CD4-positive, alpha-beta T cell treated with Interleukin-6 at 100 ng/mL for 8 hours (primary cell): ENCODE data around the gene STRN.
"Not testable (repeated sequence)": the region's sequence is repeated elsewhere in the genome, so short reads cannot be mapped to it uniquely, and the experiment has no call there.

Source experiments
- DNase-seq: peaks from one replicate; pipeline ENCODE4 v3.0.0-alpha.2; 2020; ENCODE audit warnings: mixed read lengths, low spot score

Gene STRN

GRCh38 chr2:36963106-36963505, 3.2 kb downstream of the STRN start:
- DNase-seq, result no peak

DNA sequence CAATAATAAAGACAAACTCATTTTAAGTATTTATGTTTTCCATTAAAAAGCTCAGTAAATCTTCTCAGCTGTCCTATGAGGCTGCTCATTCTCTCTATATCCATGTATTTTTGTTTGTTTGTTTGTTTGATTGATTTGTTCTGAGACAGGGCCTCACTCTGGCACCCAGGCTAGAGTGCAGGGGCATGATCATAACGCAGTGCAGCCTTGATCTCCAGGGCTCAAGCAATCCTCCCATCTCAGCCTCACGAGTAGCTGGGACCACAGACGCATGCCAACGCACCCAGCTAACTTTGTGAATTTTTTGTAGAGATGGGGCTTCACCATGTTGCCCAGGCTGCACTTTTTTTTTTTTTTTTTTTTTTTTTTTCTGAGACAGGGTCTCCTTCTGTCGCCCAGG, 5.6 kb downstream of the STRN start:
- no peak for DNase-seq

GRCh38 chr2:36960005-36960675, 6.2 kb downstream of the STRN start:
- no peak for DNase-seq

DNA sequence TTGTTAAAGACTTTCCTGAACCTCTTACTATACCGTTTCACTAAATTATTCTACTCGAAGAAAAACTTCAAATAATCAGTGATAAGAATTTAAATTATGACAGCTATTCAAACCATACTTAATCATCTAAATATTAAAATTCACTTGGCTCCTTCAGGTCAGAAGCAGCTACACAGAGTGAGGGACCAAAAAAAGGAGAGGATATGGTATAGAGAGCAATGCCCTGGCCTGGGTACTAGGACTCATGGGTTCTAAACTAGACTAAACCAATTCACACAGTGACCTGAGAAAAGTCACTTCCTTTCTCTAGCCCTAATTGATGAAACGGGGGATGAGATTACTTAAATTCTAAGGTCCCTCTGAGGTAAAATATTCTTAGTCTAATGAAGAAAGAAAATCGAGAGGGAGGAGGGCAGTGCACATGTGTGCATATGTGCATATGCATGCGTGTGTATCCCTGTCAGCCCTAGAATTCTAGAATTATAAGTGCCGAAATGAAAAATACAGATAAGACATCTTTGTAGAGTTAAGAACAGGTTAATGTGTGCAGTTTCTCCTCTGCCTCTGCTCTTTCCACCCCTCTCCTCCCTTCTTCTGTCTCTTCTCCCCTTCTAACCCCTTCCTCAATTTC, 11.2 kb downstream of the STRN start:
- DNase-seq, result no peak

DNA sequence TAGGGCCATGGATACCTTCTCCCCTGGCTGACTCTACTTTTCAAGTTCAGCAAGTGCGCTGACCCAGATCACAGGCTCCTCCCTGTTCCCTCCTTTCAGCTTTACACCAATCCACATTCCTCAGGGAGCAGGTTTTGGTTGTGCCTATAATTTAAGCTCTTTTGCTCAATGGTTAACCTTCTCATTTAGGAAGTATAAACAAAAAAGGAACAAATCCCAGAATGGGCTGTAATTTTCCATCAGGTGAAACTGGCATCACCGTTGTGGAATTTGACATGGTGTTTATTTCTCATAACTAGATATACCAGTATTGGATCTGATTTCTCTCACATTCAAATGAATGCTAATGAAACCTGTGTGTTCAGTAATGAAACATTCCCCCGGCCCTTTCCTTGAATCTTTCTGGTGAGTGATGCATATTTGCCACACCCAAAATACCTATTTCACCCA, 13.6 kb downstream of the STRN start:
- DNase-seq, result no peak

DNA sequence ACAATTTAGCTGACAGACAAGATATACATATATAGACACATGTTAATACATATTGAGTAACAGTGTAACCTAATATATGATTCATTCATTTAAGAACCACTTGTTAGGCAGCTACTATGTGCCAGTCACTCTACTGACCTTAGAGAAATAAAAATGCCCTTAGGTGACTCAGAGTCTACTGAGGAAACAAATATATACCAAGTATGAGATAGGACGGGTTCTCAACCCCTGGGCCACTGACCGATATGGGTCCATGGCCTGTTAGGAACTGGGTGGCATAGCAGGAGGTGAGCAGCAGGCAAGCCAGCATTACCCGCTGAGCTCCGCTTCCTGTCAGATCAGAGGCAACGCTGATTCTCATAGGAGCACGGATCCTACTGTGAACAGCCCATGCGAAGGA, 14.8 kb downstream of the STRN start:
- no peak for DNase-seq

DNA sequence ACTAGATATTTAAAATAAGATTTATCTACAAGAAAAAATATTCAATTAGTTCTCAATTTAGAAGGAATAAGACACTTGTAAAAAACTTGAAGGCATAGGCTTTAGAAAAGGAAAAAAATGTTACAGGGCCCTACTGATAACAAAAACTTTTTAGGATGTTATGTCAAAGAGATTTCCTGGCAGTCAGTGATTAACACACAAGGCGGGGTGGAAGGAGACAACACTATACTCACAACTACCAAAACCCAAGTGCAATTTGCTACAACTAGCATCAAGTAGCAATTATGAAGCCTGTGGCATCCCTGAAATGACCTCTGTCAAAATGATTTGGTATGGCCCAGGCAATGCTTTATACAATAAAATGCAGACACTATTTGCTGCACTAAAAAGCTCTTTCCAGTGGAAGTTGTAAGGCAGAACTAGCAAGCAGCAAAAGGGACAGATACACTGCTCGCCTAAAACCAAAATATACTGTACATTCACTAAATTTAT, 15.3 kb downstream of the STRN start:
- no peak for DNase-seq

DNA sequence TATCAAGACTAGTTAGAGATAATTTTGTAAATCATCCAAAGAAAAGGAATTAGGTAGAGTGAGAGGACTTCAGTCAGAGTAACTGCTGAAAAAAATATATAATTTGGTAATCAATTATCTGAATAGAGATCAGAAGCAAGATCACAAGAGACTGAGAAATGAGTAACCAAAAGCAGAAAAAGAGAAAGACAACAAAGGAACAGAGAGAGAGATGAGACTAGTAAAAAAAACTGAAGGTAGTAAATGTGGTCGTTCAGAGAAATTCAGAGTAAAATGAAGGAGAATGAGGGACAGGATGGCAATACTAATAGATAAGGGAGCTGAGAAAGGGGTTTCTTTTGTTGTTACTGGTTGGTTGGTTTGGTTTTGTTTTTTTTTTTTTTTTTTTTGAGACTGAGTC, 16.5 kb downstream of the STRN start:
- no peak for DNase-seq

DNA sequence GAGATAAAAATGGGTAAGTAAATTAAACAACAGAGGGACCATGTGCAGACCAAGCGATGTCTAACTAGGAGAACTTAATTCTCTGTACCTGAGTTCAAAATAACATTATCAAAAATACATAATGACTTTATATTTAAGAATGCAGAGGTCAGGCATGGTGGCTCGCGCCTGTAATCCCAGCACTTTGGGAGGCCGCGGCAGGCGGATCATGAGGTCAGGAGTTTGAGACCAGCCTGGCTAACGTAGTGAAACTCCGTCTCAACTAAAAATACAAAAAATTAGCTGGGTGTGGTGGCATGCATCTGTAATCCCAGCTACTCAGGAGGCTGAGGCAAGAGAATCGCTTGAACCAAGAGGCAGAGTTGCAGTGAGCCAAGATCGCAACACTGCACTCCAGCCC, 21.1 kb downstream of the STRN start:
- not testable (repeated sequence) for DNase-seq

DNA sequence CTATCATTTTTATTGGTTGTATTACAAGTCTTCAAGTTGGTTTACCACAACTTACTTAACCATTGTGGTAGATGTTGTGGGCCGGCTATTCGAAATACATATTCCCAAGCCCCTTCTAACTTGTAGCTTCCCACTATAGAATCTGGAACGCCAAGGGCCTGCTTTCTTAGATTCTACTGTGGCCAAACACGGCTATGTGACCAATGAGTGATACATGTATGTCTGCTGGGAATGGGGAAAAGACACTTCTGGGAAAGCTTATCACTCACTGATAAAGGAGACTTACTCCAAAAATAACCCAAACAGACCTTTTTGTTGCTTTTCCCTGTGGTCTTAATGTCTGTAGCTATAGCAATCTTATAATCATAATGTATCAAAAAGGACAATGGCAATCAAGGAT, 24.5 kb downstream of the STRN start:
- no peak for DNase-seq

DNA sequence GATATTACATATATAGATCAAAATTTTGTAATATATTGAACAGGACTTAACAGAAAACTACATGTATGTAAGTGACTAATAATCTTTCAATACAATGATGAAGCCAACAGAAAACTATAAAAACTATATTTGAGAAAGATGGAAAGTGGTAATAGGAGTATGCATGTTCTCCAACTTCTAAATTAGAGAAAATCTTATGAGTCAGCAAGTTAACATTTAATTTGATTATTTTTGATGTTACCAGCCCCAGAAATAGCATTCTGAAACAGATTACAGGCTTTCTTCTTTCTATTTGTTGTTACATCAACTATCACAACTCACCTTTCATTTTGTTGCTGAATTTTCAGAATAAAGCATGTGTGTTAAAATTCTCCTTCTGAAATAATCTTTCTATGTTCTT, 29.8 kb downstream of the STRN start:
- DNase-seq, result not testable (repeated sequence)

GRCh38 chr2:36931688-36932087, 34.6 kb downstream of the STRN start:
- DNase-seq, result not testable (repeated sequence)

DNA sequence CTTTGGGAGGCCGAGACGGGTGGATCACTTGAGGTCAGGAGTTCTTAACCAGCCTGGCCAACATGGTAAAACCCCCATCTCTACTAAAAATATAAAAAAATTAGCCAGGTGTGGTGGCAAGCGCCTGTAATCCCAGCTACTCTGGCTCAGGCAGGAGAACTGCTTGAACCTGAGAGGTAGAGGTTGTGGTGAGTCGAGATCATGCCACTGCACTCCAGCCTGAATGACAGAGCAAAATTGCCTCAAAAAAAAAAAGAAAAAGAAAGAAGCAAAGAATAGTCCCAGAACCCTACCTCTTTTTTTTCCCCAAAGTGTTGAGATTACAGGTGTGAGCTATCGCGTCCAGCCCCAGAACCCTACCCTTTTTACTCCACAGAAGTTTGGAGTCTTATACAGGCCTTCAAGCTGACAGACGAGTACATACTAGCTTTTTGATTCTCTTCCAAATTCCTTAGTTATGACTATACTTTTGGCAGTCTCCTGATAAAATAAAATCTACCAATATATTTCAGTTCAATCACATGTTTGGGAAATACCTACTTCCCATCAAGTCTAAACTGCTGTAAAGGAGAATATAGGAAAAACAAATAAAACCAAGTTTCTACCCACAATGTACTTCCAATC, 35.4 kb downstream of the STRN start:
- not testable (repeated sequence) for DNase-seq

DNA sequence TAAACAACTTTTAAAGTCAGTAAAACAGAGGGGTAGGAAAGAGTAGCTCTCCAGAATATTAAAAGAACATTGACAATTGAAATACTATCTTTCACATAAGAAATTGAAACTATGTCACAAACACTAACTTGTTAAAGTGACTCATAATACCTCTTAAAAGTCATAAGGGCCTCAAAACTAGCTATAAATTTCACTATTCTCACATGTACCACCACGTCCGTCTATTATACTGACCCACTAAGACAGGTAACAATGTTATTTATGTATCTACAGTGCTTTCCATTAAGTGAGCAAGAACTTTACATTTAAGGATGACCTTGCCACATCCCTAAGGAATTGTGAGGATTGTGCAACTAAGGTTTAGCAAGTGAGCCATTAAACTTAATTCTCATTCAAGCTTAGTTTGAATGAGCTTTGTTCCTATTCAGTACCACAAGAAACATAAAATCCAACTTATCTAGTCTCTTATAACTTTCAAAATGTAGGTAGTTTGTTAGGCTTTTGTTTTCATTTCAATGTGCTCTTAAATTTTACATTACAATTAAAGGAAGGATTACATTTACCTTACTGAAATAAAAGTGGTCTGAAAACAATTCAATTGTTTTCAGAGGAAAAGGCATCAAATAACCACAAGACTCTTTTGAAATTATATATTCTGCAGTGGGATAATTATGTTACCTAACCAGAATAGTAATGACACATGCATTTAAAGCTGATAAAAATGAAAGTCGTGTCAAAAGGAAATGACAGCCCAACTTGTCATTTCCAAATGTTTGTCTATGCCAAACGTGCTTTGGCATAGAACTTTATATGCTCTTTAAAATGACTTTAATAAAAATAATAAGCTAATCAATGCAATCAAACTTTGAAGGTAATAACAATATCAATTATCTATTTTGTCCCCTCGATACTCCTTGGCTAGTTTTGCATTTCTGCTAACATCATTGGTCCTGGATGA, 39.9 kb downstream of the STRN start:
- DNase-seq, result not testable (repeated sequence)

DNA sequence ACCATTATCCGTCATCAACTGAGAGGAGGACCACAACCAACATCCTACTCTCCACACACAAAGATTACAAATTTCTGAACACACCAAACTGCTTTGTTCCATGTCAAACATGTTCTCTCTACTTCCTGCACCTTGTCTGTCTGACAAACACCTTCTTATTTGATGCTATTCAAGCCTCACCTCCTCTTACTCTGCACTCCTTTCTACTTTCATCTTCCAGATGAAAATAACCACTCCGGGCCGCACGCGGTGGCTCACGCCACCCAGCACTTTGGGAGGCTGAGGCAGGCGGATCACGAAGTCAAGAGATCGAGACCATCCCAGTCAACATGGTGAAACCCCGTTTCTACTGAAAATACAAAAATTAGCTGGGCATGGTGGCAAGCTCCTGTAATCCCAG, 43.7 kb downstream of the STRN start:
- not testable (repeated sequence) for DNase-seq

GRCh38 chr2:36921984-36922383, 44.4 kb downstream of the STRN start:
- DNase-seq, result no peak

DNA sequence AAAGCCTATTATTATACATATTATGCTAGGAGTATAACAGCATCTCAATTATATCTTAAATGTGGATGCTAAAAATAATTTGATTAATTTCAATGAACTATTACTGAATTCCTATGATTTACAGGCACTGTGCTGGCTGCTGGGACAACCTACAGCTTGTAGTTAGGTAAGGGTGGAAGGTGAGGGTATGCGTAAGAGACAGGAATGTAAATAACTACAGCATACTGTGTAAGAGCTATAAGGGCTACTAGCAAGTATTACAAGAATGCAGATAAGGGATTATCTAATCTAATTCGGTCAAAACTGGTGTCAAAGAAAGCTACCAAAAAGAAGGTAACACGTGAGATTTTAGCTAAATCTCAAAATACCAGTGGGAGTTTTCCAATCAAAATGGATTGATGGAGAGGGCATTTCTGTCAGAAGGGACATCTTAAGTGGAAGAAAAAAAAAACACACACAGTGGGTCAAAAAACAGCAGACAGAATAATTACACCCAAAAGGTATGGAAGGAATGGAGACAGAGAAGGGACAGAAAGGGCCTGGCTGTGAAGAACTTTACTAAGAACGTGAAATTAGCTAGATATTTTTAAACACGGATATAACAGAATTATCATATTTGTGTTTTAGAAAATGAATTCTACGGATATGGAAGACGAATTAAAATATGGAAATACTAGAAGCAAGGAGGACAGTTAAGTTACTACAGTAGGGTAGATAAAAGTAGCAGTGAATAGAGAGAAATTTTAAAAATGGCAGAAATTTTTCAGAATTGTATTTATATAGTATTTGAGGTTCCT, 47.1 kb downstream of the STRN start:
- no peak for DNase-seq

- no peak for DNase-seq
Observed at GRCh38 chr2:36918307-36918706, 48.0 kb downstream of the STRN start.

DNA sequence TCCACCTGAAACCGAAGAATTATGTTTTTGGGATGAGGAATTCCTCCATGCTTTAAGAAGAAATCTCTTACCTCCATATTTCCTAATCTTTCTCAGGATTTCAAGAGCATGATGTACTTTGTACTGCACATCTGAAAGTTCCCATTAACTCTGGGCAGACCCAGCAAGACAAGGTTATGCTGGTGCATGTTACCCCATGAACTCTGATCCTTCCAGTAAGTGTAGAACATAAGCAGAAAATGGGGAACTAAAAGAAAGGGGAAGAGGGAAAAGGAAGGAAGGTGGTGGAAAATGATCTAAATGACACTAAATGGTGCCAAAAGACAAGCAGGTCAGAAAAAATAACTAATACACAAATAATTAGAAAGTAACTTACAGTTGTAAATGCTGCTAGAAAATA, 50.7 kb downstream of the STRN start:
- DNase-seq, result no peak

- no peak for DNase-seq
Observed at GRCh38 chr2:36912695-36913094, 53.6 kb downstream of the STRN start.

- DNase-seq, result no peak
Observed at GRCh38 chr2:36911012-36911411, 55.3 kb downstream of the STRN start.
